ENCODE results near the gene BCAS3.
A peak's percentile ranks its signal among the peaks of the same experiment; 100 is the strongest.
"Not testable (repeated sequence)": the region's sequence is repeated elsewhere in the genome, so short reads cannot be mapped to it uniquely, and the experiment has no call there.

BCAS3 gene

GRCh38 chr17:60747069-60747808 is 69.6 kb downstream of the BCAS3 start:
- DNase-seq: no peak

- DNase-seq: no peak
These were observed 70.6 kb downstream of the BCAS3 start for GRCh38 chr17:60748204-60748603.

GRCh38 chr17:60749050-60749449 is 71.4 kb downstream of the BCAS3 start:
- no peak for DNase-seq

GRCh38 chr17:60749708-60750107 is 72.1 kb downstream of the BCAS3 start:
- DNase-seq: no peak

- DNase-seq: no peak
These were observed 73.0 kb downstream of the BCAS3 start for GRCh38 chr17:60750640-60751039.

GRCh38 chr17:60751884-60752283 is 74.2 kb downstream of the BCAS3 start:
- DNase-seq: no peak

- DNase-seq: no peak
These were observed 75.4 kb downstream of the BCAS3 start for GRCh38 chr17:60752873-60753577.

GRCh38 chr17:60754057-60754604 is 76.5 kb downstream of the BCAS3 start:
- DNase-seq: no peak

- not testable (repeated sequence) for DNase-seq
These were observed 79.1 kb downstream of the BCAS3 start for GRCh38 chr17:60756798-60757197.

- no peak for DNase-seq
These were observed 79.8 kb downstream of the BCAS3 start for GRCh38 chr17:60757437-60757836.

GRCh38 chr17:60759756-60760155 is 82.1 kb downstream of the BCAS3 start:
- no peak for DNase-seq

- not testable (repeated sequence) for DNase-seq
These were observed 83.7 kb downstream of the BCAS3 start for GRCh38 chr17:60761301-60761700.

GRCh38 chr17:60766778-60767190 is 89.1 kb downstream of the BCAS3 start:
- DNase-seq: peak in 1 of 6 experiments; percentile 1

GRCh38 chr17:60767744-60768308 is 90.2 kb downstream of the BCAS3 start:
- no peak for DNase-seq

- no peak for DNase-seq
These were observed 91.7 kb downstream of the BCAS3 start for GRCh38 chr17:60769327-60769726.

GRCh38 chr17:60770946-60771422 is 93.3 kb downstream of the BCAS3 start:
- DNase-seq: no peak

GRCh38 chr17:60771621-60772020 is 94.0 kb downstream of the BCAS3 start:
- not testable (repeated sequence) for DNase-seq

- no peak for DNase-seq
These were observed 95.9 kb downstream of the BCAS3 start for GRCh38 chr17:60773552-60773951.

- no peak for DNase-seq
These were observed 104.3 kb downstream of the BCAS3 start for GRCh38 chr17:60781880-60782412.

GRCh38 chr17:60782742-60783141 is 105.1 kb downstream of the BCAS3 start:
- DNase-seq: no peak

GRCh38 chr17:60790205-60790604 is 112.6 kb downstream of the BCAS3 start:
- no peak for DNase-seq

- DNase-seq: no peak
These were observed 114.7 kb downstream of the BCAS3 start for GRCh38 chr17:60792250-60792898.

GRCh38 chr17:60798576-60798975 is 120.9 kb downstream of the BCAS3 start:
- DNase-seq: no peak
